Measurements from ENCODE around the gene EGF.

DNA sequence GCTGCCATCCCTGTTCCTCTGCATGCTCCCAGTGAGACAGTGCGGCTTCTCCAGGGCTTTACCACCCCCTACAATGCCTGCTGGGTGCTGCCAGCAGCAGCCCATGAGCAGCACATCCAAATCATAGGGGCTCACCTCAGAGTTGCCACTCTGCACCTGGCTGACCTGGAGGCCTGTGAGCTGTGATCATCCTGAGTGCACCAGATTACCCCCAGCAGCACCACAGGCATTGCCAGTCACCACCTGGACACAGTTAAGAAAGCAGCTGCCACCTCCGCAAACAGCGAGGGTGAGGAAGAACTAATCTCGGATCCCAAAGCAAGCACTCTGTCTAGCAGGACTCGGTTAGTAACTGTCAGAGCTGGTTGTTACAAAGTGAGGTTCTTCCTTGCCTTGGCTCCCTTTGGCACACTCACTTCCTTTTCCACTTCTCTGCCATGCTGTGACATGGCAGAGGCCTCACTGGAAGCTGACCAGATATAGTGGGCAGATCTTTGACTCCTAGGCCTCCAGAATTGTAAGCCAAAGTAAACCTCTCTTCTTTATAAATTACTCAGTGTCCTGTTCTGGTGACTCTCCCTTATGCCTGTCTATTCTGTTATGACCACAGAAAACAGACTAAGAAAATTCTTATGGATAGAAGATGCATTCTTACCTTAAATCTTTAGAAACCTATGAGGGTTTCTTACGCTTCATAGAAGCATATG is 39.6 kb upstream of the EGF start:
- TF ChIP-seq, protein P1, sequence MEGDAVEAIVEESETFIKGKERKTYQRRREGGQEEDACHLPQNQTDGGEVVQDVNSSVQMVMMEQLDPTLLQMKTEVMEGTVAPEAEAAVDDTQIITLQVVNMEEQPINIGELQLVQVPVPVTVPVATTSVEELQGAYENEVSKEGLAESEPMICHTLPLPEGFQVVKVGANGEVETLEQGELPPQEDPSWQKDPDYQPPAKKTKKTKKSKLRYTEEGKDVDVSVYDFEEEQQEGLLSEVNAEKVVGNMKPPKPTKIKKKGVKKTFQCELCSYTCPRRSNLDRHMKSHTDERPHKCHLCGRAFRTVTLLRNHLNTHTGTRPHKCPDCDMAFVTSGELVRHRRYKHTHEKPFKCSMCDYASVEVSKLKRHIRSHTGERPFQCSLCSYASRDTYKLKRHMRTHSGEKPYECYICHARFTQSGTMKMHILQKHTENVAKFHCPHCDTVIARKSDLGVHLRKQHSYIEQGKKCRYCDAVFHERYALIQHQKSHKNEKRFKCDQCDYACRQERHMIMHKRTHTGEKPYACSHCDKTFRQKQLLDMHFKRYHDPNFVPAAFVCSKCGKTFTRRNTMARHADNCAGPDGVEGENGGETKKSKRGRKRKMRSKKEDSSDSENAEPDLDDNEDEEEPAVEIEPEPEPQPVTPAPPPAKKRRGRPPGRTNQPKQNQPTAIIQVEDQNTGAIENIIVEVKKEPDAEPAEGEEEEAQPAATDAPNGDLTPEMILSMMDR (IDR thresholded peaks at IDR 0.05 in 8 of 11, conservative IDR thresholded peaks at IDR 0.05 in 3 of 11) = no peak
- TF ChIP-seq POLR2A (IDR thresholded peaks at IDR 0.05) = no peak
- no peak for TF ChIP-seq POLR2AphosphoS5 (IDR thresholded peaks at IDR 0.05)
